GM18526 (cell line): Measurements from ENCODE around the gene VWCE.
"Not testable (repeated sequence)": the region's sequence is repeated elsewhere in the genome, so short reads cannot be mapped to it uniquely, and the experiment has no call there.

Source experiments
- POLR2A ChIP-seq: IDR thresholded peaks from 3 replicates; pipeline ENCODE4 v1.6.1; 2011; ENCODE audit not compliant: insufficient read length; ENCODE audit errors: extremely low read depth

The VWCE gene

GRCh38 chr11:61256710-61257482, 38.2 kb downstream of the VWCE start:
- TF ChIP-seq POLR2A: no peak

DNA sequence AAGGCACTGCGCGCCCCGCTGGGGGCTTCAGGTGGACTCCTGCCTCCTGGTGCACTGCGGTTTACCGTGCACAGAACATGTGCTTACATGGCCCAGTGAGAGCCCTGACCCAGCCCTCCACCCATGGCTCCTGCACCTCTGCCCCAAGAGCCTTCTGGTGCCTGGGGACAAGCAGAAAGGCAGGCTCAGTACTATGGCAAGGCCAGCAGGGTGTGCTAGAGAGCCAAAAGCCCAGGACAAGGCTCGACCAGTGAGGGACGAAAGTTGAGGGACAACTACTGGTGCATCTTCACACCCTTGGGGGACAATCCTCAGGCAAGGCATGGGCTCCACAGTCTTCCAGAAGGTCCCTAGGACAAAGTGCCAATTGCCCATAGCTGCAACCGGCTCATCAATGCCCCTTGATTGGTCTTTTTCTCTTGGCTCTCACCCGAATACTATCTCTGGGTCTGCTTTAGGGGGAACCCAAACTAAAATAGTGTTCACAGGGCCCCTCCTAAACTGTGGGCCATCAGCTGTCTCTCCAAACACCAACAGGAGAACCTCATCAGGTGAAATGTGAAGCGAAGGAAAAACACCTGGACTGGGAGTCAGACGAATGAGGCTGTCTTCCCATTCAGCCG, 40.6 kb downstream of the VWCE start:
- no peak for TF ChIP-seq POLR2A

DNA sequence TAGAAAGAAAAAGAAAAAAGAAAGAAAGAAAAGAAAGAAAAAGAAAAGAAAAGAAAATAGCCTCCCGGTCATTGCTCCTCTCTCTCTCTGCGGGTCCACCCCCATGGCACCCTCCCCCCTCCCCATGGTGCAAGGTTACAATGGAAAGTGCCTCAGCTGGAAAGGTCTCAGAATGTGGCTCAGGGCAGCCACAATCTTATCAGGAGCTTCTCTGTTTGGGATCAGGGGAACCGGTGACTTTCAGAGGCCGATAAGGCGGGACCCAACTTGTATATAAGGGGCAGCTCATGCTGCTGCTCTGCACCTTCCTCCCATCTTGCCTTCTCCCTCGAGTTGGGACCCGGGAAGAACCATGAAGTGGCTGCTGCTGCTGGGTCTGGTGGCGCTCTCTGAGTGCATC, 54.2 kb downstream of the VWCE start, which contains the start of gene PGA5:
PGA5 (plus strand) TSS at position 301 of the 400 bp plus-strand sequence; CDS start at position 353, 52 bp downstream.
- not testable (repeated sequence) for TF ChIP-seq POLR2A

DNA sequence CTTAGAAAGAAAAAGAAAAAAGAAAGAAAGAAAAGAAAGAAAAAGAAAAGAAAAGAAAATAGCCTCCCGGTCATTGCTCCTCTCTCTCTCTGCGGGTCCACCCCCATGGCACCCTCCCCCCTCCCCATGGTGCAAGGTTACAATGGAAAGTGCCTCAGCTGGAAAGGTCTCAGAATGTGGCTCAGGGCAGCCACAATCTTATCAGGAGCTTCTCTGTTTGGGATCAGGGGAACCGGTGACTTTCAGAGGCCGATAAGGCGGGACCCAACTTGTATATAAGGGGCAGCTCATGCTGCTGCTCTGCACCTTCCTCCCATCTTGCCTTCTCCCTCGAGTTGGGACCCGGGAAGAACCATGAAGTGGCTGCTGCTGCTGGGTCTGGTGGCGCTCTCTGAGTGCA, 73.1 kb downstream of the VWCE start, which contains the start of gene PGA4:
PGA4 (plus strand) TSS at position 301 of the 400 bp plus-strand sequence; CDS start at position 355, 54 bp downstream.
- TF ChIP-seq POLR2A: not testable (repeated sequence)
